ENCODE data around the gene ERN1. TPM values are rescaled to one million over a fixed set of nuclear protein-coding genes. Genes with fewer than 3 reads are reported as not detected.

Gene ERN1
- total and polyA plus RNA-seq, 2 of the 13 experiments (the other 11 are each of a cell fraction or from before 2014, with no cell fraction given) = 6.0 to 12.7 TPM

DNA sequence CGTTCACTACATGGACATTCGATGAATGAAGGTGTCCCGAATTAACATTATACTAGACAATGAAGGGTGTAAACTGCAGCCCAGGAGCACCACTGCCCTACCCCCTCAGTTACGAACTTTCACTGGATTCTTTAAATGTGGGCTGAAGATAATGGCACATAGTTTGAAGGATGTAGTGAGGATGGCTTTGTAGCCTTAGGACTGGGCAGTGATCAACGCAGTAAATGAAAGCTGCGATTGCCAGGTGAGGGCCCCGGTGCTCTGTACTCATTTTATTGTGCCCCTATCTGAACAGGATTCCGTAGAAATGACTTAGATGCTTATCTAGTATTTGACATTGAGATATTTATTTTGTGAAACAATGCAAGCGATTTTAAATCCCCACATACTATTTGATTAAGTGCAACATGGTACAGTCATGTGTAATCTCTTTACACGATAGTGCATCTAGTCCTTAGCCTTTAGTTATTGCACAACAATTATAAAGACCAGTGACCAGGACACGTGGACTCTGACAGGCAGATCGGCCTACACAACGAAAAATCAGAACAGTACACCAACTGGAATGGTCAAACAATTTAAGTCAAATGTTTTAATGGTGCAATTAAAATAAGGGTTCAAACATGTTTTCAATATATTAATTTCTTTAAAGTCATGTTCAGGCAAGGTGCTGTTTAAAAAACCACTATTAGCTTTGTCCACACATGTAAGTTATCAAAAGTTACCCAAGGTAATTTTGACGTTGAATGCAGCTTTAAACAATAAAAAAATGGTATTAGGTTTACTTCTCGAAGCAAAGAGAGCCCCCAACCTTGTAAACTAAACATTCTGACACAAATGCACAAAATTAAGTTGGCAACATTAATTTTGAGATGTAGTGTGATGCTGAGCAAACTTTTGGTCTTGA lies 17.4 kb upstream of the ERN1 start (continued):
- TF ChIP-seq STAT6 (CRISPR knock-in tag; IDR thresholded peaks at IDR 0.05; ENCODE audit: borderline replicate concordance) = no peak
- peak; percentile 83; the same call in 1 of the 2 replicates for TF ChIP-seq MLXIP (CRISPR knock-in tag; IDR thresholded peaks at IDR 0.05; ENCODE audit: borderline replicate concordance)
- TF ChIP-seq GTF3A (CRISPR knock-in tag; conservative IDR thresholded peaks at IDR 0.05) = no peak
- TF ChIP-seq ZNF547 (CRISPR knock-in tag; IDR thresholded peaks at IDR 0.05) = no peak
- no peak for TF ChIP-seq ZNF775 (CRISPR knock-in tag; IDR thresholded peaks at IDR 0.05; ENCODE audit: borderline replicate concordance)
- TF ChIP-seq ZFP41 (CRISPR knock-in tag; IDR thresholded peaks at IDR 0.05; ENCODE audit: borderline replicate concordance) = no peak
- TF ChIP-seq THRA (CRISPR knock-in tag; IDR thresholded peaks at IDR 0.05; ENCODE audit: borderline replicate concordance) = no peak; the same call in 1 of the 2 replicates
- TF ChIP-seq, protein P1, sequence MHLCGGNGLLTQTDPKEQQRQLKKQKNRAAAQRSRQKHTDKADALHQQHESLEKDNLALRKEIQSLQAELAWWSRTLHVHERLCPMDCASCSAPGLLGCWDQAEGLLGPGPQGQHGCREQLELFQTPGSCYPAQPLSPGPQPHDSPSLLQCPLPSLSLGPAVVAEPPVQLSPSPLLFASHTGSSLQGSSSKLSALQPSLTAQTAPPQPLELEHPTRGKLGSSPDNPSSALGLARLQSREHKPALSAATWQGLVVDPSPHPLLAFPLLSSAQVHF (CRISPR knock-in tag; IDR thresholded peaks at IDR 0.05) = peak; percentile 50; the same call in 1 of the 2 replicates
- peak; percentile 89 for TF ChIP-seq PAF1 (CRISPR knock-in tag; IDR thresholded peaks at IDR 0.05)
- TF ChIP-seq, protein P2, sequence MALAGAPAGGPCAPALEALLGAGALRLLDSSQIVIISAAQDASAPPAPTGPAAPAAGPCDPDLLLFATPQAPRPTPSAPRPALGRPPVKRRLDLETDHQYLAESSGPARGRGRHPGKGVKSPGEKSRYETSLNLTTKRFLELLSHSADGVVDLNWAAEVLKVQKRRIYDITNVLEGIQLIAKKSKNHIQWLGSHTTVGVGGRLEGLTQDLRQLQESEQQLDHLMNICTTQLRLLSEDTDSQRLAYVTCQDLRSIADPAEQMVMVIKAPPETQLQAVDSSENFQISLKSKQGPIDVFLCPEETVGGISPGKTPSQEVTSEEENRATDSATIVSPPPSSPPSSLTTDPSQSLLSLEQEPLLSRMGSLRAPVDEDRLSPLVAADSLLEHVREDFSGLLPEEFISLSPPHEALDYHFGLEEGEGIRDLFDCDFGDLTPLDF (CRISPR knock-in tag; IDR thresholded peaks at IDR 0.05) = 0 out of 2 replicates have a peak, but pooled peaks have one; percentile 29
- peak; percentile 13; the same call in 1 of the 2 replicates for TF ChIP-seq ZNF331 (CRISPR knock-in tag; IDR thresholded peaks at IDR 0.05)
- TF ChIP-seq ZNF562 (CRISPR knock-in tag; IDR thresholded peaks at IDR 0.05; ENCODE audit: borderline replicate concordance) = no peak
- TF ChIP-seq, protein P3, sequence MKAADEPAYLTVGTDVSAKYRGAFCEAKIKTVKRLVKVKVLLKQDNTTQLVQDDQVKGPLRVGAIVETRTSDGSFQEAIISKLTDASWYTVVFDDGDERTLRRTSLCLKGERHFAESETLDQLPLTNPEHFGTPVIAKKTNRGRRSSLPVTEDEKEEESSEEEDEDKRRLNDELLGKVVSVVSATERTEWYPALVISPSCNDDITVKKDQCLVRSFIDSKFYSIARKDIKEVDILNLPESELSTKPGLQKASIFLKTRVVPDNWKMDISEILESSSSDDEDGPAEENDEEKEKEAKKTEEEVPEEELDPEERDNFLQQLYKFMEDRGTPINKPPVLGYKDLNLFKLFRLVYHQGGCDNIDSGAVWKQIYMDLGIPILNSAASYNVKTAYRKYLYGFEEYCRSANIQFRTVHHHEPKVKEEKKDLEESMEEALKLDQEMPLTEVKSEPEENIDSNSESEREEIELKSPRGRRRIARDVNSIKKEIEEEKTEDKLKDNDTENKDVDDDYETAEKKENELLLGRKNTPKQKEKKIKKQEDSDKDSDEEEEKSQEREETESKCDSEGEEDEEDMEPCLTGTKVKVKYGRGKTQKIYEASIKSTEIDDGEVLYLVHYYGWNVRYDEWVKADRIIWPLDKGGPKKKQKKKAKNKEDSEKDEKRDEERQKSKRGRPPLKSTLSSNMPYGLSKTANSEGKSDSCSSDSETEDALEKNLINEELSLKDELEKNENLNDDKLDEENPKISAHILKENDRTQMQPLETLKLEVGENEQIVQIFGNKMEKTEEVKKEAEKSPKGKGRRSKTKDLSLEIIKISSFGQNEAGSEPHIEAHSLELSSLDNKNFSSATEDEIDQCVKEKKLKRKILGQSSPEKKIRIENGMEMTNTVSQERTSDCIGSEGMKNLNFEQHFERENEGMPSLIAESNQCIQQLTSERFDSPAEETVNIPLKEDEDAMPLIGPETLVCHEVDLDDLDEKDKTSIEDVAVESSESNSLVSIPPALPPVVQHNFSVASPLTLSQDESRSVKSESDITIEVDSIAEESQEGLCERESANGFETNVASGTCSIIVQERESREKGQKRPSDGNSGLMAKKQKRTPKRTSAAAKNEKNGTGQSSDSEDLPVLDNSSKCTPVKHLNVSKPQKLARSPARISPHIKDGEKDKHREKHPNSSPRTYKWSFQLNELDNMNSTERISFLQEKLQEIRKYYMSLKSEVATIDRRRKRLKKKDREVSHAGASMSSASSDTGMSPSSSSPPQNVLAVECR (CRISPR knock-in tag; IDR thresholded peaks at IDR 0.05; ENCODE audit: borderline replicate concordance) = 0 out of 2 replicates have a peak, but pooled peaks have one; percentile 27

All from HepG2 (cell line).